ENCODE data around the gene ZC3H12D. TPM values are rescaled to one million over a fixed set of nuclear protein-coding genes. Genes with fewer than 3 reads are reported as not detected.

ZC3H12D gene
- total and polyA plus RNA-seq, 11 donors: 0.14 to 3.0 (median 0.42) TPM

Other genes with a start within 250 kb of the ZC3H12D start
- 10 to 100 TPM; 49.0 to 95.5 (median 55.5) TPM for gene TAB2, start 167.3 kb downstream of the ZC3H12D start, total RNA-seq
- gene TAB2, start 167.3 kb downstream of the ZC3H12D start, polyA plus RNA-seq: 10 to 100 TPM; 19.1 to 52.8 TPM
- gene SUMO4, start 84.8 kb downstream of the ZC3H12D start, total RNA-seq: 1 to 10 TPM in 1 of 9 donors, under 1 TPM in 7, not detected in 1; 0.26 to 1.5 (median 0.58) TPM
- under 1 TPM in 1 of 2 donors, not detected in 1; 0.50 TPM for gene SUMO4, start 84.8 kb downstream of the ZC3H12D start, polyA plus RNA-seq
- gene PPIL4, start 61.0 kb upstream of the ZC3H12D start, total RNA-seq: 10 to 100 TPM; 10.9 to 22.9 (median 16.9) TPM
- 10 to 100 TPM; 11.8 to 14.3 TPM for gene PPIL4, start 61.0 kb upstream of the ZC3H12D start, polyA plus RNA-seq
- 10 to 100 TPM; 42.4 to 60.5 (median 52.7) TPM for gene GINM1, start 81.4 kb upstream of the ZC3H12D start, total RNA-seq
- gene GINM1, start 81.4 kb upstream of the ZC3H12D start, polyA plus RNA-seq: 10 to 100 TPM; 25.3 to 48.5 TPM
- 10 to 100 TPM in 7 of 9 donors, 1 to 10 TPM in 2; 9.6 to 19.3 (median 12.6) TPM for gene KATNA1, start 163.7 kb upstream of the ZC3H12D start, total RNA-seq
- gene KATNA1, start 163.7 kb upstream of the ZC3H12D start, polyA plus RNA-seq: 10 to 100 TPM in 1 of 2 donors, 1 to 10 TPM in 1; 5.6 to 14.7 TPM
- gene LATS1, start 233.1 kb upstream of the ZC3H12D start, total RNA-seq: 10 to 100 TPM in 7 of 9 donors, 1 to 10 TPM in 2; 9.4 to 18.5 (median 10.9) TPM
- gene LATS1, start 233.1 kb upstream of the ZC3H12D start, polyA plus RNA-seq: 1 to 10 TPM; 5.3 TPM

Data from heart left ventricle (tissue), 11 donors.